ENCODE data around the gene SIPA1. TPM values are rescaled to one million over a fixed set of nuclear protein-coding genes. Genes with fewer than 3 reads are reported as not detected.

SIPA1 gene
- total and polyA plus RNA-seq, 2 donors = 16.0 to 54.0 TPM

- 77% methylated on average over 6 of the region's 6 CpGs for WGBS
- Histone ChIP-seq H3K36me3 (ENCODE audit: insufficient read depth) (peaks cover 7% of the 10 kb centered on the region), H3K4me1 (ENCODE audit: insufficient read depth) (peaks cover 1% of the 10 kb centered on the region), H3K27ac (ENCODE audit: low read depth) (no peak overlapping the region), H3K4me3 (ENCODE audit: low read depth, low read length) (no peak overlapping the region)
- DNase-seq (ENCODE audit: extremely low spot score) = no peak
Observed at GRCh38 chr11:65596520-65596919, 41.4 kb upstream of the SIPA1 start.

GRCh38 chr11:65598258-65598699 is 39.6 kb upstream of the SIPA1 start:
- DNase-seq (ENCODE audit: extremely low spot score) = no peak
- H3K36me3 ChIP-seq (ENCODE audit: insufficient read depth) = peaks cover 7% of the 10 kb centered on the region
- H3K4me3 ChIP-seq (ENCODE audit: low read depth, low read length) = no peak overlapping the region
- WGBS = 91% methylated on average over 16 of the region's 16 CpGs
- H3K27ac ChIP-seq (ENCODE audit: low read depth) = no peak overlapping the region
- H3K4me1 ChIP-seq (ENCODE audit: insufficient read depth) = peaks cover 1% of the 10 kb centered on the region

- no peak for DNase-seq (ENCODE audit: extremely low spot score)
- Histone ChIP-seq H3K27ac (ENCODE audit: low read depth) (no peak overlapping the region), H3K4me3 (ENCODE audit: low read depth, low read length) (no peak overlapping the region), H3K4me1 (ENCODE audit: insufficient read depth) (peaks cover 1% of the 10 kb centered on the region), H3K36me3 (ENCODE audit: insufficient read depth) (peaks cover 7% of the 10 kb centered on the region)
- 83% methylated on average over 49 of the region's 49 CpGs for WGBS
Observed at GRCh38 chr11:65599216-65599954, 38.5 kb upstream of the SIPA1 start.

- no peak for DNase-seq (ENCODE audit: extremely low spot score)
- no peak overlapping the region for H3K4me3 ChIP-seq (ENCODE audit: low read depth, low read length)
- peaks cover 7% of the 10 kb centered on the region for H3K36me3 ChIP-seq (ENCODE audit: insufficient read depth)
- no peak overlapping the region for H3K27ac ChIP-seq (ENCODE audit: low read depth)
- 93% methylated on average over 6 of the region's 6 CpGs for WGBS
- H3K4me1 ChIP-seq (ENCODE audit: insufficient read depth) = peaks cover 1% of the 10 kb centered on the region
Observed at GRCh38 chr11:65599955-65600246, 38.0 kb upstream of the SIPA1 start.

GRCh38 chr11:65604258-65604657 is 33.6 kb upstream of the SIPA1 start:
- Histone ChIP-seq H3K27ac (ENCODE audit: low read depth) (no peak overlapping the region), H3K4me1 (ENCODE audit: insufficient read depth) (no peaks in the 10 kb centered on the region), H3K36me3 (ENCODE audit: insufficient read depth) (peaks cover 4% of the 10 kb centered on the region), H3K4me3 (ENCODE audit: low read depth, low read length) (no peak overlapping the region)
- no peak for DNase-seq (ENCODE audit: extremely low spot score)
- WGBS = 100% methylated on average over 1 of the region's 1 CpG

GRCh38 chr11:65606876-65607613 is 30.9 kb upstream of the SIPA1 start:
- Histone ChIP-seq H3K4me3 (ENCODE audit: low read depth, low read length) (no peak overlapping the region), H3K36me3 (ENCODE audit: insufficient read depth) (peaks cover 4% of the 10 kb centered on the region), H3K27ac (ENCODE audit: low read depth) (peak overlapping the region; percentile 30), H3K4me1 (ENCODE audit: insufficient read depth) (no peaks in the 10 kb centered on the region)
- peak; percentile 92 for DNase-seq (ENCODE audit: extremely low spot score)
- WGBS = 21% methylated on average over 67 of the region's 67 CpGs

GRCh38 chr11:65607614-65608426 is 30.1 kb upstream of the SIPA1 start:
- Histone ChIP-seq H3K4me3 (ENCODE audit: low read depth, low read length) (no peak overlapping the region), H3K36me3 (ENCODE audit: insufficient read depth) (peaks cover 4% of the 10 kb centered on the region), H3K27ac (ENCODE audit: low read depth) (no peak overlapping the region), H3K4me1 (ENCODE audit: insufficient read depth) (no peaks in the 10 kb centered on the region)
- no peak for DNase-seq (ENCODE audit: extremely low spot score)
- 72% methylated on average over 37 of the region's 37 CpGs for WGBS

- whole genome bisulfite sequencing = 36% methylated on average over 3 of the region's 3 CpGs
- H3K36me3 ChIP-seq (ENCODE audit: insufficient read depth) = peaks cover 4% of the 10 kb centered on the region
- H3K4me1 ChIP-seq (ENCODE audit: insufficient read depth) = peaks cover 1% of the 10 kb centered on the region
- no peak overlapping the region for H3K27ac ChIP-seq (ENCODE audit: low read depth)
- no peak for DNase-seq (ENCODE audit: extremely low spot score)
- H3K4me3 ChIP-seq (ENCODE audit: low read depth, low read length) = no peak overlapping the region
Observed at GRCh38 chr11:65609229-65609628, 28.7 kb upstream of the SIPA1 start.

GRCh38 chr11:65609665-65610064 is 28.2 kb upstream of the SIPA1 start:
- DNase-seq (ENCODE audit: extremely low spot score) = no peak
- H3K27ac ChIP-seq (ENCODE audit: low read depth) = no peak overlapping the region
- 80% methylated on average over 5 of the region's 5 CpGs for WGBS
- peaks cover 4% of the 10 kb centered on the region for H3K36me3 ChIP-seq (ENCODE audit: insufficient read depth)
- H3K4me1 ChIP-seq (ENCODE audit: insufficient read depth) = peaks cover 1% of the 10 kb centered on the region
- no peak overlapping the region for H3K4me3 ChIP-seq (ENCODE audit: low read depth, low read length)

GRCh38 chr11:65610404-65610803 is 27.5 kb upstream of the SIPA1 start:
- DNase-seq (ENCODE audit: extremely low spot score) = no peak
- H3K4me3 ChIP-seq (ENCODE audit: low read depth, low read length) = no peak overlapping the region
- H3K4me1 ChIP-seq (ENCODE audit: insufficient read depth) = peaks cover 1% of the 10 kb centered on the region
- WGBS = 54% methylated on average over 6 of the region's 6 CpGs
- H3K36me3 ChIP-seq (ENCODE audit: insufficient read depth) = no peaks in the 10 kb centered on the region
- H3K27ac ChIP-seq (ENCODE audit: low read depth) = no peak overlapping the region

GRCh38 chr11:65611028-65611757 is 26.7 kb upstream of the SIPA1 start:
- WGBS = 51% methylated on average over 10 of the region's 10 CpGs
- H3K27ac ChIP-seq (ENCODE audit: low read depth) = no peak overlapping the region
- H3K4me3 ChIP-seq (ENCODE audit: low read depth, low read length) = peak overlapping the region; percentile 27
- no peak for DNase-seq (ENCODE audit: extremely low spot score)
- peaks cover 1% of the 10 kb centered on the region for H3K4me1 ChIP-seq (ENCODE audit: insufficient read depth)
- no peaks in the 10 kb centered on the region for H3K36me3 ChIP-seq (ENCODE audit: insufficient read depth)

- Histone ChIP-seq H3K36me3 (ENCODE audit: insufficient read depth) (no peaks in the 10 kb centered on the region), H3K4me1 (ENCODE audit: insufficient read depth) (peaks cover 1% of the 10 kb centered on the region), H3K27ac (ENCODE audit: low read depth) (no peak overlapping the region), H3K4me3 (ENCODE audit: low read depth, low read length) (peak overlapping the region; percentile 10)
- 66% methylated on average over 12 of the region's 12 CpGs for WGBS
- no peak for DNase-seq (ENCODE audit: extremely low spot score)
Observed at GRCh38 chr11:65611758-65612603, 25.9 kb upstream of the SIPA1 start.

Measured in urinary bladder (tissue), 4 donors.